ENCODE results near the gene DACH1.

Gene DACH1

GRCh38 chr13:71469626-71470025 lies 397.4 kb downstream of the DACH1 start:
- TF ChIP-seq POLR2A (IDR thresholded peaks at IDR 0.05; ENCODE audit: extremely low read depth, insufficient read length) (no peak), MYC (IDR thresholded peaks at IDR 0.05; ENCODE audit: low read depth, low read length) (no peak), MAX (IDR thresholded peaks at IDR 0.05; ENCODE audit: low read depth, low read length) (no peak)
- TF ChIP-seq, protein P1, sequence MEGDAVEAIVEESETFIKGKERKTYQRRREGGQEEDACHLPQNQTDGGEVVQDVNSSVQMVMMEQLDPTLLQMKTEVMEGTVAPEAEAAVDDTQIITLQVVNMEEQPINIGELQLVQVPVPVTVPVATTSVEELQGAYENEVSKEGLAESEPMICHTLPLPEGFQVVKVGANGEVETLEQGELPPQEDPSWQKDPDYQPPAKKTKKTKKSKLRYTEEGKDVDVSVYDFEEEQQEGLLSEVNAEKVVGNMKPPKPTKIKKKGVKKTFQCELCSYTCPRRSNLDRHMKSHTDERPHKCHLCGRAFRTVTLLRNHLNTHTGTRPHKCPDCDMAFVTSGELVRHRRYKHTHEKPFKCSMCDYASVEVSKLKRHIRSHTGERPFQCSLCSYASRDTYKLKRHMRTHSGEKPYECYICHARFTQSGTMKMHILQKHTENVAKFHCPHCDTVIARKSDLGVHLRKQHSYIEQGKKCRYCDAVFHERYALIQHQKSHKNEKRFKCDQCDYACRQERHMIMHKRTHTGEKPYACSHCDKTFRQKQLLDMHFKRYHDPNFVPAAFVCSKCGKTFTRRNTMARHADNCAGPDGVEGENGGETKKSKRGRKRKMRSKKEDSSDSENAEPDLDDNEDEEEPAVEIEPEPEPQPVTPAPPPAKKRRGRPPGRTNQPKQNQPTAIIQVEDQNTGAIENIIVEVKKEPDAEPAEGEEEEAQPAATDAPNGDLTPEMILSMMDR (IDR thresholded peaks at IDR 0.05; ENCODE audit: low read depth, low read length) = no peak
- DNase-seq (ENCODE audit: low read depth) = no peak
- no peak overlapping the region for H3K4me3 ChIP-seq (ENCODE audit: low read depth, low read length)

- TF ChIP-seq POLR2A (IDR thresholded peaks at IDR 0.05; ENCODE audit: extremely low read depth, insufficient read length) (no peak), MYC (IDR thresholded peaks at IDR 0.05; ENCODE audit: low read depth, low read length) (no peak), MAX (IDR thresholded peaks at IDR 0.05; ENCODE audit: low read depth, low read length) (no peak)
- TF ChIP-seq, protein P1 (IDR thresholded peaks at IDR 0.05; ENCODE audit: low read depth, low read length) = no peak
- no peak for DNase-seq (ENCODE audit: low read depth)
- H3K4me3 ChIP-seq (ENCODE audit: low read depth, low read length) = no peak overlapping the region
Observed at GRCh38 chr13:71464686-71465085, 402.3 kb downstream of the DACH1 start.

GRCh38 chr13:71461892-71462291 lies 405.1 kb downstream of the DACH1 start:
- no peak for DNase-seq (ENCODE audit: low read depth)
- H3K4me3 ChIP-seq (ENCODE audit: low read depth, low read length) = no peak overlapping the region
- TF ChIP-seq POLR2A (IDR thresholded peaks at IDR 0.05; ENCODE audit: extremely low read depth, insufficient read length) (no peak), MAX (IDR thresholded peaks at IDR 0.05; ENCODE audit: low read depth, low read length) (no peak), MYC (IDR thresholded peaks at IDR 0.05; ENCODE audit: low read depth, low read length) (no peak)

DNA sequence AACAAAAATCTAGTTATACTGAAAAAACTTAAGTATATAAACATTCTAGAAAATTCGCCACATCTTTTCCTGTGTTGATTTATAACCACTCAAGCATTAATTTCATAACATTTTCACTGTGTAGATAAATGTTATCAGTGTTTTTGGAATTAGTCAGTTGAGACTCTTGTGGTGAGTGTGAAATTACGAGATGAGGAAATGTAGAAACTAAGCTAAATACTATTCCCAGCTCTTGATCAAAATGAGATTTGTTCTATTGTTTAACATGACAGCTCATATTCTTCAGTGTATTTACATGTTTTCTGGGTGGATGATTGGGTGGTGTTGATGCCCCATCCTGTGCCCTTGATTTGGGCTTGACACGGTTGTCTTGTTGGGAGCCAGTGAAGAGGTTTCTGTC lies 406.8 kb downstream of the DACH1 start:
- TF ChIP-seq MAX (IDR thresholded peaks at IDR 0.05; ENCODE audit: low read depth, low read length) = no peak
- TF ChIP-seq MYC (IDR thresholded peaks at IDR 0.05; ENCODE audit: low read depth, low read length) = no peak
- TF ChIP-seq, protein P1 (IDR thresholded peaks at IDR 0.05; ENCODE audit: low read depth, low read length) = no peak
- no peak for TF ChIP-seq POLR2A (IDR thresholded peaks at IDR 0.05; ENCODE audit: extremely low read depth, insufficient read length)
- DNase-seq (ENCODE audit: low read depth) = no peak
- H3K4me3 ChIP-seq (ENCODE audit: low read depth, low read length) = no peak overlapping the region

- TF ChIP-seq MAX (IDR thresholded peaks at IDR 0.05; ENCODE audit: low read depth, low read length) = no peak
- TF ChIP-seq MYC (IDR thresholded peaks at IDR 0.05; ENCODE audit: low read depth, low read length) = no peak
- TF ChIP-seq, protein P1 (IDR thresholded peaks at IDR 0.05; ENCODE audit: low read depth, low read length) = no peak
- no peak for TF ChIP-seq POLR2A (IDR thresholded peaks at IDR 0.05; ENCODE audit: extremely low read depth, insufficient read length)
- H3K4me3 ChIP-seq (ENCODE audit: low read depth, low read length) = no peak overlapping the region
- no peak for DNase-seq (ENCODE audit: low read depth)
Observed at GRCh38 chr13:71459708-71460107, 407.3 kb downstream of the DACH1 start.

DNA sequence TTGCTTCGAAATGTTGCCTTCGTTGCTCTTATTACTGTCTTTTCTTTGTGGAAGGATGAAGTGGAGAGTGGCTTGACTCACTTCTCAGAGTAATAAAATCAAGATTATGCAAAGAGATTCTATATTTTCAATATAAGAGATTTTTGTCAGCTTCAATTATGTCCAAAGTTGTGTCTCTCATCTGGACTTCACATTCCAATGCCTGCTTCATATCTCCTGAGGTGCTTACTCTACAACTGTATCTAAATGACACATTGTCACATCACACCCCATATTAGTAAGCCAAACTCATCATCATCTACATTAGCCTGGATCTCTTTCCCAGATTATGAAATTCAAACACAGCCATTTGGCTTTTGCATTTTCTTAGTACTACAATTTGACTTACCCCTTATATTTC lies 409.4 kb downstream of the DACH1 start:
- TF ChIP-seq POLR2A (IDR thresholded peaks at IDR 0.05; ENCODE audit: extremely low read depth, insufficient read length) (no peak), MYC (IDR thresholded peaks at IDR 0.05; ENCODE audit: low read depth, low read length) (no peak), MAX (IDR thresholded peaks at IDR 0.05; ENCODE audit: low read depth, low read length) (no peak)
- TF ChIP-seq, protein P1 (IDR thresholded peaks at IDR 0.05; ENCODE audit: low read depth, low read length) = no peak
- no peak for DNase-seq (ENCODE audit: low read depth)
- no peak overlapping the region for H3K4me3 ChIP-seq (ENCODE audit: low read depth, low read length)

Measured in NB4 (cell line).